GM19467 (cell line): ENCODE measurements around the gene SMARCD3.

Experiments
- ATAC-seq: cut with Tn5 transposase; IDR thresholded peaks from one replicate; pipeline ENCODE4 v1.9.1; 2021; ENCODE audit warnings: mild to moderate bottlenecking, moderate library complexity; ENCODE audit not compliant: unreplicated experiment

The SMARCD3 gene

DNA sequence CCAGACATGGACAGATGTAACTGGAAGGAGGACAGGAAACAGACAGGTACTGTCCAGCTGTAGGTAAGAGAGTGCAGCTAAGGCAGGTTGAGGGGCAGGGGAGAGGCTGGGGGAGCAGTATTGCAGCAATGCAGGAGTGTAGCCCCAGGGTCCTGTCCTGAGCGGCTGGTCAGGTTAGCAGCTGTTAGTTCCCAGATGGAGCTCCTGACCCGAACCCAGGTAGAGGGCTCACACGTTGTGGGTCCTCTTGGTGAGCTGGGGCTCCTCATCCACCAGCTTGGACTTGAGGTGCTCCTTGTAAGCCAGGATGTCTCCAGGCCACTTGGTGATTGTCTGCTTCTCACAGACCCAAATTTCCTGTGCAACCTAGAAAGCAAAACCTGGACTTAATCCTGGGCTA is 34.7 kb downstream of the SMARCD3 start:
- ATAC-seq, result no peak

- ATAC-seq, result no peak
Observed at GRCh38 chr7:151212626-151213025, 35.9 kb downstream of the SMARCD3 start.

GRCh38 chr7:151211155-151211772 is 37.2 kb downstream of the SMARCD3 start:
- no peak for ATAC-seq

- ATAC-seq, result no peak
Observed at GRCh38 chr7:151210087-151210854, 38.2 kb downstream of the SMARCD3 start, which contains the start of gene H2BK1. Gene H2BK1, minus strand, starts transcription at chr7:151210488. Its CDS starts 170 bp downstream, at chr7:151210318.

DNA sequence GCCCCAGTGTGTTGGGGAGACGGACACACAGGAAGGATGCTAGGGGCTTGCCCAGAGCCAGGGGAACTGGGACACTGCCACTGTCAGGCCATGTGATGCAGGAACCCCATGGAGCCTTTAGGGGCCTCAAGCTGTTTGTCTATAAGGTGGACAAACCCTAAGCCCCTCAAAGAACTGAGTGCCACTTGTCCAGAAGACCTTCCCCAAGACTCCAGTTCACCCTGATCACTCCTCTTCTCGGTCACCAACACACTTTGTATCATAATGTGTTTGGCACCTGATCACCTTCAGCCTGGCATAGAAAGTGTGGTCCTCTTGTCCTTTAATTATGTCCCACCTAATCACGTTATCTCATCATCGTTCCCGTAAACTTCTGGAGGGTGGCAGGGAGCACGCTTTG is 38.9 kb downstream of the SMARCD3 start:
- no peak for ATAC-seq

DNA sequence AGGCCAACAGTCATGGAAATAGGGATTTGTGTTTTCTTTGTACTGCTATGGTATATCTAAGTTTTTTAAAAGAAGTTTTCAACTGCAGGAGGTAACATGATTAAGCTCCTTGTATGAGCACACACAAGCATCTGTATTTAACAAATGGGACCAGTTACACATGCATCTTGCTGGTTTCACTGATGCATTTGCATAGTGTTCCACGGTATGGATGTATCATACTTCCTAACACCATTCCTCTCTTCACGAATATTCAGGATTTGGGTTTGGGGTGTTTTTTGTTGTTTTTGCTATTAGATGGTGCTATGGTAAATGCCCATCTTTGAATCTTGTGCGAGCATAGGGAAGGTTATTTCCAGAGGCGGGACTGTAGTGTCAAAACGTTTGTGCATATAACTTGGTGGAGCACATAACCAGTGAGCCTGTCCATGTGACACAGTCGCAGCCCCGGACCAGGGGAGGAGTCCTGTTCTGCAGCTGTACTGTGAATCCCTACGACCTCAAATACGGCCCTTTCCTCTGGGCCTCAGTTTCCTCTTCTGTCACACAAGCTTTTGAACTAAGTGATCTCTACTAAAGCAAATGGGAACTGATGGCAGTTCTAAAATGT is 40.1 kb downstream of the SMARCD3 start:
- ATAC-seq, result no peak

DNA sequence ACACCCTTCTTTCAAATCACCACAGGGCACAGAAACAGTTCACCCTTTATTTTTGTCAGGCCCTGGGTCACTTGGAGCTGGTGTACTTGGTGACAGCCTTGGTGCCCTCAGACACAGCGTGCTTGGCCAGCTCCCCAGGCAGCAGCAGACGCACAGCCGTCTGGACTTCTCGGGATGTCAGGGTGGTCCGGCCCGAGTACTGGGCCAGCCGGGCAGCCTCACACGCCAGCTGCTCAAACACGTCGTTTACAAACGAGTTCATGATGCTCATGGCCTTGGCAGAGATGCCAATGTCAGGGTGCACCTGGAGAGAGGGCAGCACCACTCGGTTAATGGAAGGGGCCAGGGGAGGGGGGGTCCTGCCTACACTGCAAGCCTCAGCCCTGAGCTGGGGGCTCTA is 40.7 kb downstream of the SMARCD3 start:
- ATAC-seq, result no peak

DNA sequence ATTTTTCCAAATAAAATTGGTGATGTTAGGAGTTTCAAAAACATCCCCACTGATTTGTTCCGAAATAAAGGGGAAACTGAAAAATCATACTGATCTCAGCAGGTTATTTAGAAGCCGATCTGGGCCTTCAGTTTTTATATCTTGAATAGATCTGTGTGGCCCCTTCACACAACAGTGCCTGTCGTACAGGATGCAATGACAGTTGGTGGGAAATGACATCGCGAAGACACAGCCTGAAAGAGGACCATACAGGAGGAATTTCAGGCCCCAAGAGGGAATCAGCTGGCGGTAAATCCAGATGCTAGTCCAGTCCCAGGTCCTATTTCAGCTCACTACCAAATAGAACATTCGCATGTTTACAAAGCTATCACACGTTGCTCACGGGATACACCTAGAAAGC is 41.2 kb downstream of the SMARCD3 start:
- no peak for ATAC-seq

DNA sequence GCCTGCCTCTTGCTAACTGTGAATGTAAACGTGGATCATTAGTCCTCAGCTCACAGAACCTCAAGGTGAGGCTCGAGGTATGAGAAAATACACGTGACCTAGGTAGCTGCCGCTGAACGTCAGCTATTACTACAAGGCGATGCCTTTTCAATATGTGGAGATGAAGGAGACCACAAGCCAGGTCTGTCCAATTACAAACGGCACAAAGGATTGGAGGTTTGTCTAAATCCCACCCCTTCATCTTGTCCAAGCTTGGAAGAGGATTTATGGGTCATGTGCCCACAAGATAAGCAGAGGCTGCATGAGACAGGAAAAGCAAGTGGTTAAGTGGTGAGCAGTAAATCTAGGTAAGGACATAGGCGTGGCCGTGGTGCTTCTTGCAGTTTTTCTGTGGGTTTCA is 41.6 kb downstream of the SMARCD3 start:
- no peak for ATAC-seq

DNA sequence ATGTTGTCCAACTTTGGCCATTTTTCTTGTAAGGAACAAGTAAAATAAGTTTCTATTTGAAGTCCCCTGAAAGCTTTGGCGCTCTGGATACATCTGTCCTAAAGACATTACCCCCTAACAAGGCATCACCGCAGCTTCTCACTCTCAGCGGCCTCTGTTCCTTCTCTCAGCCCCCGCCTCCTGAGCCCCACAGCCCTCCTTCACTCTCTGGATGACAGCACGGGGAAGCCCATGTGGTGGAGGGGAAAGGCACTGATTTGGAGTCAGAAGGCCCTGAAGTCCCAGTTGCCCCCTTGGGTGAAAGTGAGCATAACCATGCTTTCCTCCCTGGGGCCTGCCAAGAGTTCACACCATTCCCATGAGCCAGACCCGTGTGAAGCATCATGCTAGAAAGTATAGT is 42.8 kb downstream of the SMARCD3 start:
- no peak for ATAC-seq

- no peak for ATAC-seq
Observed at GRCh38 chr7:151204383-151205032, 44.0 kb downstream of the SMARCD3 start.

DNA sequence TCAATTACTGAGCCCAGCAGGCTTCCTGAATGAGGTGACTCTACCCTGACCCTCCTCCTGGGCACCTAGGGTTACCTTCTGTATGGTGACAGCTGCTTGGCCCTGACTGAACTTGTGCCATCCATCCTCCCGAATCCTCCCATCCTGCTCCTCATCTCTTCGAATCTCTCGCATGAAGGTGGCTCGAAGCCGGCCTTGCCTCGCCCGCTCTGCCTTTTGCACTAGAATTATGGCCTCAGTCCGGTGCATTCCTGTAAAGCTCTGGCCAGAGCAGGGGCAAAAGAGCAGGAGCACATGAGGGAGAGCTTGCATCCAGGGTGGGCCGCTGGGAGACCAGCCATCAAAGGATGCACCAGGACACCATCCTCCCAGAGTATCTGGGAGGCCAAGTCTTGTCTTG is 45.7 kb downstream of the SMARCD3 start:
- ATAC-seq, result no peak

GRCh38 chr7:151201751-151202150 is 46.7 kb downstream of the SMARCD3 start:
- ATAC-seq, result no peak

GRCh38 chr7:151201344-151201743 is 47.1 kb downstream of the SMARCD3 start:
- ATAC-seq, result no peak

DNA sequence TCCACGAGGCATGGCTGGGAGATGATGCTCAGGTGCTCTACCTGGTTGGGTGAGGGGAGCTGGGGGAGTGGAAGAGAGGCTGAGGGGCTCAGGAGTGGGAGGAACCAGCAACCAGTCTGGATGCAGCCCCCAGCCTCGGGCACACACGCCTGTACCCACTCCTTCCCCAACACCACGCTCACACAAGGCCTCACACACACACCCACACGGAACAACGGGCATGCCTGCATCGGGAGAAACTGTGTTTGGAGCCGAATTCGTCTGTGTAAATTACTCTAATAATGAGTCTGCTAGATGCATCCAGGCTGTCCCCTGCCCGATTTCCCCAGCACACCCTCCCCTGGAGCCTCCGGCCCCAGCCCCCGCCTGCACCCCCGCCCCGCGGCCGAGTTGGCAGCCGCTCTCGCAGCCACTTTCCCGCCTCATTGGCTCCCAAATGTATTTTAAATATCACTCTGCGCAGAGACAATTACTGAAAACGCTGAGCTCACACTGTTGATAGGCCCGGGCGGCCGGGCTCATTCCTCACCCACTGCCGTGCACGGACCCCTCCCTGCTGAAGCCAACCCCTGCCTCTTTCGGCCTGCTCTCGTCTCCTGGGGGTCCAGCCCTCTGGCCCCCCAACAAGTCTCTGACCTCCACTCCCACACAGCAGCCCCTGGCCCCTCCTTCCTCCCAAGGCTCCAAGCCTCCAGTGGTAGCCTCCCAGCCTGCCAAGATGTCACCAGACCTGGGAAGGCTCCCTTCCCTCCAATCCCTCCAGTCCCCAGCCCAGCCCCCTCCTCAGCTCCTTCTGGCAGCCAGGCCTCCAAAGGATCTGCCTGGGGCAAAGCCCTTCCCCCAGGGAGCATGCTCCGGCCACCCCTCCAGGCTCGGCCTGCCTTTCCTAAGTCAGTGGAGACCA is 49.3 kb downstream of the SMARCD3 start:
- ATAC-seq, result no peak

DNA sequence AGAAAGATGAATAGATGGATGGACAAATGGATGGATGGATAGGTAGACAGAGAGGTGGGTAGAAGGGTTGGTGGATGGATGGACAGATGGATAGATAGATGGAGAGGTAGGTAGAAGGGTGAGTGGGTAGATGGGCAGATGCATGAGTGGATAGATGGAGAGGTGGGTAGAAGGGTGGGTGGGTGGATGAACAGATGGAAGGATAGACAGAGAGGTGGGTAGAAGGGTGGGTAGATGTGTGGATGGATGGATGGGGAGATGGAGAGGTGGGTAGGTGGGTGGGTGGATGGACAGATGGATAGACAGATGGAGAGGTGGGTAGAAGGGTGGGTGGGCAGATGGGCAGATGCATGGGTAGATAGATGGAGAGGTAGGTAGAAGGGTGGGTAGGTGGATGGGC is 50.6 kb downstream of the SMARCD3 start:
- no peak for ATAC-seq

- ATAC-seq, result no peak
Observed at GRCh38 chr7:151195616-151196450, 52.7 kb downstream of the SMARCD3 start.

- ATAC-seq, result no peak
Observed at GRCh38 chr7:151194188-151194587, 54.3 kb downstream of the SMARCD3 start.

GRCh38 chr7:151193203-151193978 is 55.1 kb downstream of the SMARCD3 start:
- ATAC-seq, result no peak
